GM18526 (cell line): Measurements from ENCODE around the gene HTATSF1.

Experiments
- POLR2A ChIP-seq: IDR thresholded peaks from 3 replicates; pipeline ENCODE4 v1.6.1; 2011; ENCODE audit not compliant: insufficient read length; ENCODE audit errors: extremely low read depth

Gene HTATSF1

GRCh38 chrX:136534131-136534530, 36.7 kb downstream of the HTATSF1 start:
- TF ChIP-seq POLR2A = no peak

DNA sequence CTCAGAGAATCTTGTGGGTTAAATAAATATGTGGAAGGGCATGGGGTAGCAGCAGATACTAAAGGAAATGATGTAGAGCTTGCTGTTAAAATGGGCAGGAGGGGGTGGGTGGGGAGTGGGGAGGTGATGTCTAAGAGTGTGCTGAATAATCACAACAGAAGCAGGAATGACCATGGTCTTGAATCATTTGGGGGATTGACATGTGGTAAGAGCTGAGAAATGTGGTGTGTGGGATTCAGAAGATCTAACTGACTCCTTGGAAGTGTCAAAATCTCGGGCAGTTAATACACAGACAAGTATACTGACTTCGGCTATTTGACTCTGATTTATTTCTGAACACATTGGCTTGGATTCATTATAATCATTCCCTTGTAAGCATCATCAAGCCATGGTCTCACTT, 41.4 kb downstream of the HTATSF1 start:
- no peak for TF ChIP-seq POLR2A

- no peak for TF ChIP-seq POLR2A
These were observed 42.8 kb downstream of the HTATSF1 start for GRCh38 chrX:136540226-136540625.

GRCh38 chrX:136541294-136541693, 43.9 kb downstream of the HTATSF1 start:
- no peak for TF ChIP-seq POLR2A

DNA sequence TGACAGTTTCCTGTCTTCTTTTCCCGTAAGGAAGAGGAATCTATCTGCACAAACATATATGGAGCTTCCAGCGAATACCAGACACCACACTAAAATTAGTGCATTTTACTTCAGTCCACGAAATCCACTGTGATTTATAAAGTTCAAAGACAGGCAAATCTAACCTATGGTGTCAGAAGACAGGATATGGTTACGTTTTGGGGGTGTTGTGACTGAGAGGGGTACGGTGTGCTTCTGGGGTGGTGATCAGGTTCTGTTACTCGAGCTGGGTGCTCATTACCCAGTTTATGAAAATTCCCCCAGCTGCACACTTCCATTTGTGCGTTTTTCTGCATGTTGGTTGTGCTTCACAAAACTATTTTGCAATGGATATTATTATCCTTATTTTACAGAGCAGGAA, 44.9 kb downstream of the HTATSF1 start:
- no peak for TF ChIP-seq POLR2A

GRCh38 chrX:136546371-136546781, 49.0 kb downstream of the HTATSF1 start:
- no peak for TF ChIP-seq POLR2A

DNA sequence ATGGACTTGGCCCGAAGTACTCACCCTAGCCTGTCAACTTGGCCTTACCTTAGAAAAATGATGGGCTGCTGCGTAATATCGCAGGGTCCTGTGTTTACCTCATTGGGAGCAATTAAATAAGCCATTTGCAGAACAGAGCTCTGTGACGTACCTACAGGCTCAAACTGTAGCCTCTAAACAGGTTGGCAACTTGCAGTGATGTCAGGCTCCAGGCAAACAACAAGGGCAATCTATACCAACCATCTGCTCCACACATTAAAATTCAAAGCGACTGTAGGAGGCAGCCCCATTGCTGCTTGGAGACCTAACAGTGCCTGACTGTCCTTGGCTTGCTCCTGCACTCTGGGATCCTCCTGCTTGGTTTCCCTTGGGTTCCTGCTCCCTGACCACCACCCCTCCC, 51.8 kb downstream of the HTATSF1 start:
- TF ChIP-seq POLR2A = no peak

DNA sequence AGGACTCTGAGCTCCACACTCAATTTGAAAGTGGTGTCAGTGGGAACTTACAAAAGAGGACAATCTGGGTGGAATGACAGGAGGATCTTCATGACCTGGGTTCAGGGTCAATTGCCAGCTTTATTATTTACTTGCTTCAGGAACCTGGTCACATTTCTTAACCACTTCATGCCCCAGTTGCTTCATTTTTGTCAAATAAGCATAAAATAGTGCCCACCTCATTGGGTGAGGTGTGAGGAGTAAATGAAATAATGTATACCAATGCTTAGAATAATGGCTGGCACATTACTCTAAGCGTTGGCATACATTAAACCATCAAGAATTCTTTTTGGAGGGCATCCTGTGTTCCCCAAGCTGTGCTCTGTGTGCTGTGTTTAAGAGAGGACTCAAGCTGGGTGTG, 54.0 kb downstream of the HTATSF1 start:
- TF ChIP-seq POLR2A = no peak

GRCh38 chrX:136555694-136556093, 58.3 kb downstream of the HTATSF1 start:
- TF ChIP-seq POLR2A = no peak
